ENCODE data around the gene GSTCD. TPM values are rescaled to one million over a fixed set of nuclear protein-coding genes. Genes with fewer than 3 reads are reported as not detected.
A peak's percentile ranks its signal among the peaks of the same experiment; 100 is the strongest.
"Not testable (repeated sequence)": the region's sequence is repeated elsewhere in the genome, so short reads cannot be mapped to it uniquely, and the experiment has no call there.

Gene GSTCD
- total RNA-seq, 4 donors from 2014 or later: 8.2 to 33.5 (median 15.3) TPM

GRCh38 chr4:105683038-105683437 lies 25.5 kb upstream of the GSTCD start:
- intact Hi-C loops (cut with DNase I; ENCODE audit: low total_unique reads): no loop called here
- H3K4me1 ChIP-seq: no peaks in the 10 kb centered on the region
- TF ChIP-seq CTCF (IDR thresholded peaks at IDR 0.05) (no peak), POLR2A (IDR thresholded peaks at IDR 0.05) (no peak)
- H3K9me3 ChIP-seq: no peaks in the 10 kb centered on the region
- no peaks in the 10 kb centered on the region for H3K27me3 ChIP-seq
- DNase-seq: no peak
- no peaks in the 10 kb centered on the region for H3K36me3 ChIP-seq
- H3K27ac ChIP-seq: no peak overlapping the region
- H3K4me3 ChIP-seq: no peak overlapping the region

GRCh38 chr4:105686571-105686970 lies 22.0 kb upstream of the GSTCD start:
- Histone ChIP-seq H3K27ac (no peak overlapping the region), H3K27me3 (no peaks in the 10 kb centered on the region), H3K9me3 (no peaks in the 10 kb centered on the region), H3K4me1 (no peaks in the 10 kb centered on the region), H3K4me3 (no peak overlapping the region), H3K36me3 (no peaks in the 10 kb centered on the region)
- intact Hi-C loops (cut with DNase I; ENCODE audit: low total_unique reads): no loop called here
- DNase-seq: no peak
- TF ChIP-seq POLR2A (IDR thresholded peaks at IDR 0.05): no peak
- no peak for TF ChIP-seq CTCF (IDR thresholded peaks at IDR 0.05)

- DNase-seq; H3K4me3 ChIP-seq; H3K27me3 ChIP-seq; H3K36me3 ChIP-seq; H3K4me1 ChIP-seq; H3K9me3 ChIP-seq; intact Hi-C loops (cut with DNase I; ENCODE audit: low total_unique reads); H3K27ac ChIP-seq: not testable (repeated sequence)
These were observed 13.8 kb upstream of the GSTCD start for GRCh38 chr4:105694812-105695211.

- intact Hi-C loops (cut with DNase I; ENCODE audit: low total_unique reads); H3K4me1 ChIP-seq; H3K9me3 ChIP-seq; H3K27me3 ChIP-seq; H3K36me3 ChIP-seq; H3K27ac ChIP-seq; H3K4me3 ChIP-seq; DNase-seq: not testable (repeated sequence)
These were observed 12.8 kb upstream of the GSTCD start for GRCh38 chr4:105695832-105696231.

- Histone ChIP-seq H3K9me3 (no peaks in the 10 kb centered on the region), H3K27me3 (no peaks in the 10 kb centered on the region), H3K4me3 (no peak overlapping the region), H3K27ac (no peak overlapping the region), H3K4me1 (no peaks in the 10 kb centered on the region), H3K36me3 (no peaks in the 10 kb centered on the region)
- TF ChIP-seq CTCF (IDR thresholded peaks at IDR 0.05) (no peak), POLR2A (IDR thresholded peaks at IDR 0.05) (no peak)
- no peak for DNase-seq
- intact Hi-C loops (cut with DNase I; ENCODE audit: low total_unique reads): no loop called here
These were observed 10.0 kb upstream of the GSTCD start for GRCh38 chr4:105698607-105699006.

GRCh38 chr4:105707782-105708180 lies 803 bp upstream of the GSTCD start:
- TF ChIP-seq CTCF (IDR thresholded peaks at IDR 0.05) (no peak), POLR2A (IDR thresholded peaks at IDR 0.05) (no peak)

More at GRCh38 chr4:105707782-105708180, 803 bp upstream of the GSTCD start:
- peaks cover 0 to 9% of the 10 kb centered on the region in 2 donors for H3K4me1 ChIP-seq
- no peaks in the 10 kb centered on the region for H3K9me3 ChIP-seq
- H3K36me3 ChIP-seq: no peaks in the 10 kb centered on the region
- intact Hi-C loops (cut with DNase I; ENCODE audit: low total_unique reads): no loop called here
- H3K4me3 ChIP-seq: peak overlapping the region; percentile 70 to 79
- DNase-seq: no peak
- H3K27me3 ChIP-seq: no peaks in the 10 kb centered on the region
- peak overlapping the region; percentile 81 to 83 for H3K27ac ChIP-seq
